C1 segment of cervical spinal cord (tissue), 14 donors: ENCODE results near the gene XDH.

ENCODE experiments used
- DNase-seq, 14 donors: peaks; one replicate each; lab custom pipeline; 2025; lab: John Stamatoyannopoulos, UW

The XDH gene

DNA sequence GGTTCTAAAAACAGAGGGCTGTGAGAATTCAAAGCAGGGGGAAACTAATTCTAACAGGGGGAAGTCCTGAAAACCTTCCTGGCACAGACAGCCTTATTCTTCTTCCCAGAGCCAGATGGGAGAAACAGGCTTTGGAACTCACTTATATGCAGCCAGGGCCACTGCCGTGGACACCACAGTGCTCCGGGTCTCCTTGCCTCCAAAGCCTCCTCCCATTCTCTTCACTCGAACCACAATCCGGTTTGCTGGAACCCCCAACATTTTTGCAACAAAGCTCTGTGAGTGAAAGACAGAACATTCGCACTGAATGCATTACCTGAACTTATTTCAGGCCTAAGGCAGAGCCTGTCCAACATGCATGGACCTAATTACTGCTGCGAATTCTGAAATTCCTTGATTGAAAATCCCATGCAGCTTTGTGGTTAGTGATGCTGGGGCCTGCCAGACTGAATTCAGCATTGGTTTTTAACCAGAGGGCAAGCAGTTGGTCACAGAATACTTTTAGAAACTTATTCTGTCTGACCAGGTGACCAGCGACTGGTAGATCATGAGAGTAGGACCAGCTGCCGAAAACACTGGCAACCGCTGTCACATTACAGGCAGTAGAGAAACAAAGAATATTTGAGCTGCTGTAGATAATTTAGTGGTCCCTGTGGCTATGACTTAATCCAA is 48.6 kb downstream of the XDH start:
- no peak for DNase-seq

DNA sequence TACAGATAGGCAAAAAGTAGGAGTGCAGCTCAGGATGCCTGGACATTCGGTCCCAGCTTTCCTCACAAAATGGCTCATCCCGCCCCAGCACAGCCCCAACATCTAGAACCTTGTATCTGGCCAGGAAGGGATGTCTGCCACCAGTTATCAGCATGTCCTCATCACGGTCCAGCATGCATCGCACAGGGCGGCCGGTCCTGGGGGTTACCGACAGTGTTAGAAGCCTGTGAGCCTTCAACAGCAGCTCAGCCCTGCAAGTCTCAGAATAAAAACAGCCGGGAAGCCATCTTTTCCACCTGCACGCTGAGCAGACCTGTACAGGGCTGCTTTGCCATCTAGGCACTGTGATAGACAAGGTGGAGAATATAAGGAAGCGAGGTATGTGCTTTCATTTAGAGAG is 49.2 kb downstream of the XDH start:
- DNase-seq: no peak

DNA sequence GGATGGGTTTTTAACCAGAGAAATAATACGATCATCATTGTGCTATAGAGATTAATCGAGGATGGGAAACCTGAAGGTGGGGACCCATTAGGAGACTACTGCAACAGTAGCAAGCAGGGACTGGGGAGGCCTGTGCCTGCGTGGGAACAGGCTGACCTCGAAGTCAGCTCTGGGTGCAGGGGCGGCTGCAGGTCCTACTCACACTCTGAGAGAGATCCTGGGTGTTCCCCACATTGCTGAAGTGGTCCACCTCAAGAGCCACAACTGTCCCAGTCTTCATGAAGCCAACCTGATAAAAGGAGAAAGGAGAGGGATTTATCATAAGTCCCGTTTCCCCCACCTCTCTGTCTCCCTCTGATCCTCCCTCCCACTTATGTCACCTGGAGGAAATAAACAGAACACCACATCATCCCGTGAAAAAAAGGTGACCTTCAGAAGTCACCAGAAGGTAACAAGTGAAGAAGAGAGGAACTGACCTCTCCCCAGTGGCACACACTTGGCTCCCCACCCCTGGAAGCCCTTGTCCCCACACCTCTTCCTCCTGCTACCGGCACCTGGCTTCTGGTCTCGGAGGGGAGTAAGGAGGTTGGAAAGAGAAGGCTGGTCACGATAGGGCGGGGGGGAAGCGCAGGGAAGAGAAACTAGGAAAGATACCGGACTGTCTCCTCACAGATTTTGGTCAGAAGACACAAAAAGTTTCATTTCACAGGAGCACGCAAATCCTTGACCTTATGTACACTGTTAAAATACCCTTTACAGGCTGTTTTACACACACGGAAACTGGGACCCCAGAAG is 50.4 kb downstream of the XDH start:
- no peak for DNase-seq

DNA sequence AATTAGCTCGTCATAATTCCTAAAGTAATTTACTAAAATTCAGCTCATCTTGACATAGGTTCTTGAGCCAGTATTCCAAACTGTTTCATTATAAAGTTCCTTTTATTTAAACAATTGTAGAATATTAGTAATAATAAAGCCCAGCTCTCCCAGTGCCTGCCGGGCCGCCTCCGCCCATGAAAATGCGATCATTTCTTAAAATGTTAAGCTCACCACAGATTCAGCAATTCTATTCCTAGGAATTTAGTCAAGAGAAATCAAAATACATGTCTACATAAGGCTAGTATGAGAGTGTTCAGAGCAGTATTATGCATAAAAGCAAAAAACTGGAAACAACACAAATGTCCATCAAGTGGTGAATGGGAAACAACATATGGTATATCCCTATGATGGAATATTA is 52.0 kb downstream of the XDH start:
- DNase-seq: no peak

DNA sequence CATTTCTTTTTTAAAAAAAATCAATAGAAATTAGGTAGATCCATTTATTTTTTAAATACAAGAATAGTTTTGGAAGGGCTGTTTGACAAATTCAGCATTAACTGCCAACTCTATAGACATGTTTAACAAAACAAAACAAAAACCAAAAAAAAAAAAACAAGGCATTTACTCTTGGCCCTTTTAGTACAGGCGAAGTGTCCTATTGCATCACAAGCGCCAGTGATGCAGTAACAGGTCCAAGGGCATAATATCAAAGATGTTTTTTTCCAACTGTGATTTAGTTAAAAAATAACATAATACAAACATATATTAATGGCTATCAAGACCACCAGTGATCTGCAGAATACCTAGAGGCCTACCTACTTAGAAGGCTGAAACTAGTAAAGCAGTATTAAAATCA is 55.3 kb downstream of the XDH start:
- DNase-seq: no peak

DNA sequence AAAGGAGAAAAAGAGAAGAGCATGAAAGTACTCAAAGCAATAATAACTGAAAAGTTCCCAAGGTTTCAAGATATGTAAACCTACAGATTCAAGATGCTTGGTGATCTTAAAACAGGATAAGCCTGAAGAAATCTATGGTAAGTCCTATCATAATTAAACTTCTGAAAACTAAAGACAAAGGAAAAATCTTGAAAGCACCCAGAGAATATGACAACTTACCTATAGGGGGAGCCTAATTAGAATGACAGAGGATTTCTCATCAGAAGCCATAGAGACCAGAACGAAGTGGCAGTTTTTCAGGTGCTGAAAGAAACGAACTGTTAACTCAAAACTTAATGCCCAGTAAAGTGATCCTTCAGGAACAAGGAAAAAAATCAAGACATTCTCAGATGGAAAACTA is 59.7 kb downstream of the XDH start:
- no peak for DNase-seq

DNA sequence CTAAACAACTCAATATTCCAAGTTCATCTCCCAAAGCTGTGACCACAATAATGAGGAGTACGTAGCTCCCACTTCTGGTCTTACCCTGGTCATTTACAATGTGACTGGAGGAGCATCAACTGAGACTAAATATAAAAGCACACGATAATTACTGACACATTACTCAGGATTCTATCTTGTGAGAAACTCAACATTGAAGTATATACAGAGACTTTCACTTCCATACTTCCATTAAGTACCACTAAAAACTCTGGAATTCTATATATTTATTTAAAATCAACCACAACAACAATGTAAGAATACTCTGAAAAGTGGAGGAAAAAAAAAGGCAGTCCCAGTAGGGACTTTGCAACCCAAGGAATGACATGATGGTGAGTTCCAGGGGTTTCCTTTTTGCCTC is 61.4 kb downstream of the XDH start:
- no peak for DNase-seq

DNA sequence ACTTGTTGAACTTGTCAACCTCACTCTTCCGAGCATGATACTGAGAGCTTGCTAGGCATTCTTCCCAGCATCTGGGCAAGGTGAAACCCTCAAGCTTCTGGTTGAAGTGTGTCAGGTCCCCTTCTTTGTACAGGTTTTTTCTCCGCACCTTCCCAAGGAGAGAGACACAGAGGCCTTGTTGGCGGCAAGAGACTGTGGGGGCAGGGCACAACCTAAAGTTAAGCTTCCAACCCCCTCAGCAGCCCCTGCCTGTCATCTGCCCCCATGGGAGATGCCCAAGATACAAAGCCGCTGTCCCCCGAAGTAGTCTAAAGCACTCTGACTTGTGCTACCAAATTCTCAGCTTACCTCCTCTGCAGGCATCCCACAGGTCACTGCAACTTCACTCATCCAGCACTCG is 64.9 kb downstream of the XDH start:
- no peak for DNase-seq

DNA sequence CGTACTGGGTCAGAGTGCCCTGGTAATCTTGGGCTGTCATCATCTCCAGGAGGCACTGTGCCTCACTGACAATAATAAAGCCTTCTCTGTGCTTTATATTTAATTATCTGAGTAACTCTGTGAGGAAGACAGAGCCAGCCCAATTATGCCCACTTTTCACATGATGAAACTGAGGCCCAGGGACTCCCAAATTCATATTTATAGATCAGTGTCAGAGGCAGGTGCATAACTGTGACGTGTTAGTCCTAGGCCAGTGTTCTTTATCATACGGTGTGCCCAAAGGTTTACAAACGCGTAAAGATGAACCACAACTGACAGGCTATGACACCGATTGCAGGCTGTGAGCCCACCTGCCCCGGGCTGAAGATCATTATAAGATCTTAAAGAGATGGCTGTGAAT is 65.4 kb downstream of the XDH start:
- no peak for DNase-seq

DNA sequence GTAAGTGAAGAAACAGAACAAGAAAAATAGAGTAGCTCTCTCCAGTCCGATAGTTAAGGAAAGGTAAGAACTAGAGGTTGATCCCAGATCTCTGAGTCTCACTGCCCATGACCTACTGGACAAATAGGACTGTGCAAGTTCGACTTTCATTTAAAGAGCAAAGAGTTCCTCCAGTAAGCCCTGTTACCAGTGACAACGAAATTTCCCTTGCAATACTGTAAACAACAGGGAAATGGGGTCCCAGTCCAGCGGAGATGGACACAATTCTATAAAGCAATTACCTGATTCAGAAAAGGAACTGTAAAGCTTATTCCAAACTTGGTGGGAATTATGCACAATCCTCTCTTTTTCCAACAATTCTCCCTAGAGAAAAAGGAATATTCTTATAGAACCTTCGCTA is 65.9 kb downstream of the XDH start:
- DNase-seq: no peak

DNA sequence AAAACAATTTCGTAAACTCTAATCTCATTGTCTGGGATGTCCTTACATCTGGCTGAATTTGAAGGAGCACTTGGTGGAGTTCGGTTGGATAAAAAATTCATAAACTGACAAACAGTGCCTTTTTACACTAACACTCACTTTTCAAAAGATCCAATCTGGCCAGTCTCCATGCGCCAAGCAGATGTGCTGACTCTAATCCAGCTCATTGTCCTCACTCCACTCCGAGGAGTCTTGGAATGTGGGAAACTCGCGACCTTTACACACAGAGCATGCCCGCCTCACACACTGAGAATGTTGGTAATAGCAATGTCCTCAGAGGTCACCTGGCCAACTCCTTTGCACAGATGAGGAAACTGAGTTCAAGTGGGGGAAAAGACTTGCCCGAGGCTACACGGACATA is 66.8 kb downstream of the XDH start:
- no peak for DNase-seq

DNA sequence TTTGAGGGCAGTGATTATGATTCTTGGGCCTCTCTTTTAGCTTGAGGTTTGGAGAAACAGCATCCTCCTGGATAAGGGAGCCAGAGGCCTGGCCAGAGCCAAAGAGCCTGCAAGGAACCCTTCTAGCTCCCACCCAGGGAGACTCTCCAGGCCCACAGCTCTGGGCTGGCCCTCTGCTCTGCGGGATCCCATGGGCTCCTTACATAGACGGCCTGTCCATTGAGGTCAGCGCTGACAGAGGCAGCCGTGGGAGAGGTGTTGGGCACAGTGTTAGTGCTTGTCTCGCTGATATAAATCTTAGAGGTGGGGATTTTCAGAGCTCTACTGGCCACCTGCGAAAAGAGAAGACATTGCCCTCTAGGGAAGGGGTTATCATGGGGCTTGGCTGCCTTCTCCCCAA is 67.2 kb downstream of the XDH start:
- DNase-seq: no peak

DNA sequence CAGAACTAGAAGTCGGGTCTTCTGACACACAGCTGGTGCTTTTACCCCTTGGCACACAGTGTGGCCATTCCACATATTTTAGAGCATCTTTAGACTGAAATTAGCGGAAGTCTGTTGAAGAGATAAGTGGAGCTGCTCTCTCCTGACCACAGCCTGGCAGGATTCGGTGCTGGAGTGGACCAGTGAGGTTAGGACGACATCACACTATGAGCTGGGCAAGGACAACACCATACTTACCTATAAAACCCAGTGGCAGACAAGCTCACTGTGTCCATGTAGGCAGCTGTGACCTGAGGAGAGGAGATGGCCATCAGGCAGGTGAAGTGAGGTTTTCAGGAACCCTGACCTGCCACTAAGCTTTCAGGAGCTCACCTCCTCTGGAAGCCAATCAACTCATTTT is 70.1 kb downstream of the XDH start:
- no peak for DNase-seq

DNA sequence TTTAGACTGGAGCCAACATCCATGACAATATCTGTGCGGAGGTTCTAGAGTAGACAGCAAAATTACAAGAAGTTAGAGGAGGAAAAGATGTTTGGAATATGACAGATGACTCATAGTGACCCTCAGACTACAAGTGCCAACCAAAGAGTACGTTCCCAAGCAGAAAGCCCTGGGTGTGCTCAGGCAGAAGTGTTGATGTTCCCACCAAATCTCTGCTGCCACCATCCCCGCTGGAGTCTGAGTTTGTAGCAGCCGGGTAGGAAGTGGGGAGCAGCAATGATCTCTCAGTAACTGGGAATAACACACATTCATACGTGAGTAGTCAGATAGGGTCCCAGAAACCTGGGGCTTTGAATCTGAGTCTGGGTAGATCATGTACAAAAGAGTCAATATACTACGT is 73.2 kb downstream of the XDH start:
- DNase-seq: no peak

DNA sequence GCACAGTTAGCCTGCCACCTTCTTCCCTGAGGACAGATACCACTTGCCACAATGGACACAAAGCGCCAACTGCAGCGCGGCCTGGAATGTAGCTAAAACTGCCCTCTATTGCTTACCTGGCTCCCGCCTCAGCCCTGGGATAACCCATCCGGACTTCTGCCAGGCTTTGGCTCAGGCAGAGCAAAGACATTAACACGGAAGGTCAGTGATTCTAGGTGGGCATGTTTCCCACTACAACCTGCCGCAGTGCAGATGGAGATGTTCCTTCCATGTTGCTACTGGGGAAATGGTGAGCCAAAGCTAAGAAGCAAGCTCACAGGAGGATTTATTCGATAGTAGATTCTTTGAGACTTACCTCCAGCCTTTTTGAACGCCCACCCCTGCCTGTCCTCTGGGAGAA is 74.8 kb downstream of the XDH start:
- DNase-seq: peak in 1 of 14 donors; percentile 67

DNA sequence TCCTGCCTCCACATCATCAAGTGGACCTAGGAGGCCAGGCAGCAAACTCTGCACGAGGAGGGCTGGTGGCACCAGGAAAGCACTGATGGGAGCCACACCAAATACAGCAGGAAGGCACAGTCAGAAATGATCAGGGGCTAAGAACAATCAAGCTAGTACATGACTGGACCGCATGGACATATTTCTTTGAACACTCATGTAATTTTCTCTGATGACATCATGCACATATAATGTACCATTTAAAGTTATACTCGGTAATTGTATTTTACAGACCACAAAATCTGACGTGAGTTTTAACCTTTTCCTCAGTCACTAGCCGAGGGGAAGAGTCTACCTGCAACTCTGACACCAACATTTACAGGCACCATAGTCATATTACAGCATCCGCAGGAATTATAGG is 76.7 kb downstream of the XDH start:
- DNase-seq: no peak

DNA sequence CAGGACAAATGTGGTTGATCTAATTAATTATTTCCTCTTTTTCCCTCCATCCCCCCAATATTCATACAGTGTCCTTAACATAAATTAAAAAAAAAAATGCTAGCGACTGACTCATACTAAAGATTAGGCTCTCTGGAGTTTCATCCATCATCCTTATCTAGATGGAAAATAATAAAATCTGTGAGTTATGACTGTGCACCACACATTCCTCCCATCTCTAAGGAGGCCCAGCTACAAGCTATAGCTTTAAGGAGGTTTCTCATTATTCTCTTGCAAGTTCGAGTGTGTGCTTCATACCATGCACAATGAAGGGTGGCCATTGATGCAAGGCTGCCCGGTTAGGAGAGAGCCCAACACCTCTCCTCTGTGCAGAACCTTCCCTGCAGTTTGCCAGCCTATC is 77.3 kb downstream of the XDH start:
- DNase-seq: no peak

DNA sequence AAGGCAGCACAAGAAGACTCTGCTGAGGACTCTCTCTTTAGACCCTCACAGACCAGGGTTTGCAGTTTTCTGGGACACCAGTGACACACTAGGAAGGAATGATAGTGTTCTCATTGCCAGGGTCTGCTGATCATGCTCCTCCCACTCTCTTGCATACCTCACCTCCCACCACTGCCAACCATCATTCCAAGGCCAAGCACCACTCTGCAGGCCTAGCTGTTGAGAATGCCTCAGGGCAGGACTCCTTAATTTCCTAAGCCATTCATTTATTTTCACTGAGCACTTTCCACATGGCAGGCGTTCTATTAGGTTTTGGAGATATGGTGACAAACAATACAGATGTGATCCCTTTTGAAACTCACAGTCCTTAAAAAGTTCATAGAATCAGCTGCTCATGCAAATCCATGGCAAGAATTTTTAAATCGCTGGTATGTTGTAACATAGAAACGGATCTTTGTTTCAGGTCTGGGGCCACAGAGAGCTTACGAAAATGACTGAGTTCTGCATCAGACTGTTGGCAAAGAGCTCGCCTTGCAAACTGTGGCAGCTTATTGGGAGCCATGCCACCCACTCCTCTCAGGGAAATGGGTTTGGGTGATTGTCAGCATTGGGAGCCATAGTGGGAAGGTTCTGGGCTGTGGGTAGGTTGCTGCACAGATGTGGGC is 78.5 kb downstream of the XDH start:
- DNase-seq: no peak

DNA sequence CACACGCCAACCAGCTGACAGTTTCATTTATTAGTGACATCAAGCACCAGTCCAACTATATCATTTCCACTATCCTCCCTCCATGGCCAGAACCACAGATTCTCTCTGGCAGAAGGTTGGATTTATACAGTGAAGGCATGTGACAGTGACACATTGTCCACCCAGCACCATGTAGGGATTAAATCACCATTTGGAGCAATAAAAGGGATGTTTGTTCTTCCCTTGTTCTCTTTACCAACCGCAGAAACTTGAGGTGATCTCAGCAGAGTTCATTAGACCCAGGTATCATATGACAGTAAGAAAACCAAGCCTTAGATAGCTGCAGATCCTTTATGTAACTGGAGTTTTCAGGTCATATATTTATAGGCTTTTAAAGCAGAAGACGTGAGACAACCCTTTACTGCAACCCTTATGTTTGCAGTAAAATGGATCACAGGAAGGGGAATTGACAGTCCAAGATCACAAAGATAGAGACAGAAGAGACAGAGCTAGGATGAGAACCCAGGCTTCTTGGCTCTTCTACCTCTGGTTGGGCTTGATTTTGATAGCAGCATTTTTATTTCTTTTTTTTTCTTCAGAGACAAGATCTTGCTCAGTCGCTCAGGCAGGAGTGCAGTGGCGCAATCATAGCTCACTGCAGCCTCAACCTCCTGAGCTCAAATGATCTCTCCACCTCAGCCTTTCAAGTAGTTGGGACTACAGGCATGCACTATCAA is 80.1 kb downstream of the XDH start:
- no peak for DNase-seq

DNA sequence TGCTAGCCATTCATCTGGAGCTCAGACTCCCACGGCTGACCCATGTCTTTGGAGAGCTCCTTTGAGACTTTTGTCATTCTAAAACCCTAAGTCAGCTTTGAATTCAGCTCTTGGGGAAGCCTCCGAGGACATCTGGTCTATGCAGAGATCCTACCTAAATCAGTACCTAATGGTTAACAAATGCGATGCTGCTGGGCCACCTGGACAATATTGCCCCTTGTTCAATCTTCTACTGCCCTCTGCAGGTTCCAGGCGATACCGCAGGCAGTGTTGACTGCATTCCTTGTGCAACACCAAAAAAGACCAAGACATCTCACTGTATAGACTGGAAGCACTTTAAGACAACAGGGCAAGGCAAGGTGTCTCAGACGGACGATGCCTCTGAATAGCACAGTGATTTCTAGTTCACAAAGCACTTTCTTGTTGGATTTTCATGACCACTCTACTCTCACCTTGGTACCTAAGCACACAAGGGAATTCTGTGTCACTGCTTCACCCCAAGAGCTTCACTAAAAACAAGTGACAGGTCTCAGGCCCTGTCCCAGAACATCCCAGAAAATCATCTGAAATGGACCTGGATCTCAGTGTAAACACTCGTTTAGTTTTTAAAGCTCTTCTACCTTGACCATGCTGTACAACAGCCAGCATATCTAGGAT is 80.9 kb downstream of the XDH start:
- DNase-seq: peak in 11 of 14 donors; percentile 5 to 61 (median 42)

DNA sequence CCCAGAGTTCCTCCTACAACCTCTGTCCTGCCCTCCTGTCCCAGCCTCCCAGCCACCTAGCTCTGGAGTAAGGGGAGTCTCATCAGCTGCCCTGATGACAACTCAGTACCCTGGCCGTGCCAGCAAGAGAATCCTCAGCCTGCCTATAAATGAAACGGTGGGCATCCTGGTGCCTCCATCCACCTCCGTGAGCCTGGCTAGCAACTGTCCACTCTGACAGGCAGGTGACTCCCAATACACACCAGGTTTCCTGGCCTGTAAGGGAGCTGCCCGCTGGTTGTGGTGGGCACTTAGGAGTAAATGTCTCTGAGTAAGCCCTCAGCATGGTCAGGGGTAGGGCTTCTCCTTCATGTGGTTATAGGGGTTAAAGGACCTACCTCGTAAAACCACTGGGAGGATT is 81.5 kb downstream of the XDH start:
- no peak for DNase-seq

DNA sequence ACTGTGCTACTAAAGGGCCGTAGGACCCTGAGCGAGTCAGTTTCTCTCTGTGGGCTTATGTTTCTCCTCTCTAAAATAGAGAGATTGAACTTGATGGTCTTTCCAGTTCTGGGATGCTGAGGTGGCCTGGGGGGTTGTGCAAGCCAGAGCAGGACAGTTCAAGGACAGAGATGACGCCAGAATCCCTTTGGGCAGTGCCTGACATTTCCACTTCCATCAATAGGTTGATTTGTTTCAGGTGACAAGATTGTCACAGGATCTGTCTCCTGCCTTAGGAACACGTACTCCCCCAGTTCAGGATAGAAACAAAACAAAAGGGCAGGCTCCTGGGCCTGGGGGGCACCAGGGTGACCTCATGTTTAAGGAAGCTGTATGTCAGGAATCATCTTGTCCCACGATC is 82.0 kb downstream of the XDH start:
- no peak for DNase-seq
